GM19239 (cell line): Measurements from ENCODE around the gene LRPAP1.

Experiments used
- DNase-seq: peaks from one replicate; pipeline ENCODE4 v3.0.0; 2011; ENCODE audit warnings: low spot score; ENCODE audit not compliant: insufficient read length
- FAIRE-seq: peaks from 2 replicates; lab custom pipeline; 2011; peaks lifted over from hg19 to GRCh38; lab: Jason Lieb, UNC

Gene LRPAP1

GRCh38 chr4:3491681-3492405, 40.4 kb downstream of the LRPAP1 start:
- FAIRE-seq: no peak
- DNase-seq: no peak

- FAIRE-seq: no peak
- DNase-seq: no peak
Measured at GRCh38 chr4:3489451-3489962, 42.7 kb downstream of the LRPAP1 start.

GRCh38 chr4:3488820-3489219, 43.4 kb downstream of the LRPAP1 start:
- FAIRE-seq: no peak

GRCh38 chr4:3487861-3488260, 44.4 kb downstream of the LRPAP1 start:
- FAIRE-seq (no peak), DNase-seq (no peak)

More at GRCh38 chr4:3488820-3489219, 43.4 kb downstream of the LRPAP1 start:
- DNase-seq: no peak

- no peak for FAIRE-seq
Measured at GRCh38 chr4:3486541-3487540, 45.4 kb downstream of the LRPAP1 start.

GRCh38 chr4:3485886-3486540, 46.2 kb downstream of the LRPAP1 start:
- no peak for FAIRE-seq

More at GRCh38 chr4:3486541-3487540, 45.4 kb downstream of the LRPAP1 start:
- no peak for DNase-seq

GRCh38 chr4:3485011-3485791, 47.0 kb downstream of the LRPAP1 start:
- DNase-seq: no peak
- no peak for FAIRE-seq

More at GRCh38 chr4:3485886-3486540, 46.2 kb downstream of the LRPAP1 start:
- no peak for DNase-seq

GRCh38 chr4:3484057-3484973, 47.9 kb downstream of the LRPAP1 start:
- DNase-seq (no peak), FAIRE-seq (no peak)

GRCh38 chr4:3483471-3483921, 48.7 kb downstream of the LRPAP1 start:
- no peak for DNase-seq
- FAIRE-seq: no peak

- DNase-seq (no peak), FAIRE-seq (no peak)
Measured at GRCh38 chr4:3482707-3483106, 49.5 kb downstream of the LRPAP1 start.

- DNase-seq: no peak
- no peak for FAIRE-seq
Measured at GRCh38 chr4:3481783-3482393, 50.3 kb downstream of the LRPAP1 start.

- no peak for FAIRE-seq
- no peak for DNase-seq
Measured at GRCh38 chr4:3481113-3481531, 51.1 kb downstream of the LRPAP1 start.

GRCh38 chr4:3480528-3481112, 51.6 kb downstream of the LRPAP1 start:
- DNase-seq: peak; percentile 91
- peak; percentile 39 for FAIRE-seq

- no peak for FAIRE-seq
- no peak for DNase-seq
Measured at GRCh38 chr4:3479358-3480101, 52.7 kb downstream of the LRPAP1 start.

GRCh38 chr4:3478446-3479357, 53.5 kb downstream of the LRPAP1 start:
- DNase-seq: no peak
- no peak for FAIRE-seq
